H1 (cell line): ENCODE data around the gene GPC6. TPM values are rescaled to one million over a fixed set of nuclear protein-coding genes. Genes with fewer than 3 reads are reported as not detected.
A peak's percentile ranks its signal among the peaks of the same experiment; 100 is the strongest.

ENCODE experiments used
- CTCF ChIA-PET: fragments of 300-600 bp; sonication (Branson Sonifier 250); formaldehyde crosslinking; loops from one replicate; lab custom pipeline; 2021; ENCODE audit not compliant: partially characterized antibody; lab: Charles Lee
- POLR2A ChIA-PET: fragments of 300-600 bp; sonication (Branson Sonifier 250); formaldehyde crosslinking; loops from one replicate; lab custom pipeline; 2021; ENCODE audit warnings: inconsistent platforms; ENCODE audit not compliant: partially characterized antibody; lab: Charles Lee
- DNase-seq, 2 experiments: peaks; one replicate each; pipeline versions ENCODE4 v3.0.0 to v3.0.0-alpha.2; 2010 to 2022; ENCODE audit warnings: low spot score in 2 of 2, low read depth in 1 of 2, mixed read lengths in 1 of 2
- FAIRE-seq: peaks from 2 replicates; lab custom pipeline; 2011; peaks lifted over from hg19 to GRCh38; lab: Jason Lieb, UNC
- H2AFZ ChIP-seq: 2 replicates; pipeline ENCODE4 v1.8.1; 2012; ENCODE audit warnings: low read length, inconsistent platforms
- H2AK5ac ChIP-seq: 2 replicates; pipeline ENCODE4 v1.6.1; 2013; ENCODE audit warnings: low read depth, low read length
- H2BK120ac ChIP-seq: replicated peaks from 2 replicates; pipeline ENCODE3; 2013; ENCODE audit warnings: low read depth, low read length, inconsistent platforms
- H2BK12ac ChIP-seq: 2 replicates; pipeline ENCODE4 v1.6.1; 2013; ENCODE audit warnings: low read depth, low read length
- H2BK15ac ChIP-seq: 2 replicates; pipeline ENCODE4 v1.6.1; 2013; ENCODE audit warnings: low read length
- H2BK20ac ChIP-seq: 2 replicates; pipeline ENCODE4 v1.6.1; 2013; ENCODE audit warnings: low read length
- H2BK5ac ChIP-seq: 2 replicates; pipeline ENCODE4 v1.6.1; 2013; ENCODE audit warnings: low read depth, low read length
- H3K14ac ChIP-seq: 2 replicates; pipeline ENCODE4 v1.6.1; 2013; ENCODE audit warnings: inconsistent platforms; ENCODE audit not compliant: insufficient read length
- H3K18ac ChIP-seq: 2 replicates; pipeline ENCODE4 v1.6.1; 2013; ENCODE audit warnings: low read length; ENCODE audit errors: extremely low read depth
- H3K23ac ChIP-seq: 2 replicates; pipeline ENCODE4 v1.6.1; 2013; ENCODE audit warnings: inconsistent platforms; ENCODE audit not compliant: insufficient read length
- H3K23me2 ChIP-seq: 2 replicates; pipeline ENCODE4 v1.6.1; 2013; ENCODE audit warnings: low read depth, low read length
- H3K27ac ChIP-seq: 2 replicates; pipeline ENCODE4 v1.6.1; 2011; ENCODE audit warnings: low read depth, low read length, inconsistent platforms
- H3K27me3 ChIP-seq, 4 experiments: replicated peaks in 1 of 4; 1 replicate in 1 of 4; 2 replicates in 3 of 4; pipeline versions ENCODE4 v1.6.1 to v1.8.1; 2011 to 2013; ENCODE audit warnings: low read length in 3 of 4, mild to moderate bottlenecking in 3 of 4, inconsistent platforms in 2 of 4, mixed read lengths in 2 of 4, moderate library complexity in 1 of 4; ENCODE audit not compliant: control insufficient read depth in 3 of 4, insufficient read depth in 3 of 4; ENCODE audit errors: extremely low read depth in 1 of 4
- H3K36me3 ChIP-seq, 4 experiments: 2 replicates each; pipeline versions ENCODE4 v1.6.1 to v1.8.1; 2011 to 2013; ENCODE audit warnings: mild to moderate bottlenecking in 4 of 4, low read length in 3 of 4, moderate library complexity in 2 of 4, control low read depth in 1 of 4, inconsistent platforms in 1 of 4; ENCODE audit not compliant: insufficient read depth in 4 of 4, control insufficient read depth in 2 of 4
- H3K4ac ChIP-seq: replicated peaks from 2 replicates; pipeline ENCODE3; 2013; ENCODE audit warnings: low read length, low read depth, mixed read lengths, inconsistent platforms; ENCODE audit not compliant: insufficient read length
- H3K4me1 ChIP-seq, 4 experiments: replicated peaks in 1 of 4; 1 replicate in 1 of 4; 2 replicates in 3 of 4; pipeline versions ENCODE4 v1.6.1 to v1.8.1; 2011 to 2013; ENCODE audit warnings: low read length in 3 of 4, inconsistent platforms in 2 of 4, mixed read lengths in 1 of 4; ENCODE audit not compliant: insufficient read depth in 4 of 4, control insufficient read depth in 3 of 4
- H3K4me2 ChIP-seq, 2 experiments: 2 replicates each; pipeline versions ENCODE4 v1.6.1 to v1.8.1; 2011 to 2013; ENCODE audit warnings: low read depth in 2 of 2, low read length in 2 of 2, control low read depth in 1 of 2, inconsistent platforms in 1 of 2, mild to moderate bottlenecking in 1 of 2; ENCODE audit not compliant: insufficient read depth in 1 of 2
- H3K4me3 ChIP-seq, 4 experiments: fragments of 200-600, 300-600 bp in 1 of 4; sonication (generic), shearing (Covaris generic), sonication (Bioruptor Twin) in 1 of 4; 2 replicates each; pipeline versions ENCODE4 v1.5.1 to v1.8.1; 2011 to 2016; ENCODE audit warnings: low read length in 4 of 4, low read depth in 3 of 4, control low read depth in 2 of 4, inconsistent platforms in 2 of 4, mild to moderate bottlenecking in 2 of 4, mixed read lengths in 1 of 4, moderate library complexity in 1 of 4; ENCODE audit not compliant: insufficient read depth in 2 of 4; ENCODE audit errors: extremely low read depth in 1 of 4
- H3K56ac ChIP-seq: replicated peaks from 2 replicates; pipeline ENCODE3; 2013; ENCODE audit warnings: low read depth, mild to moderate bottlenecking, mixed read lengths, low read length, inconsistent platforms; ENCODE audit not compliant: insufficient read length
- H3K79me1 ChIP-seq: 2 replicates; pipeline ENCODE4 v1.6.1; 2013; ENCODE audit warnings: low read depth, low read length, control low read depth
- H3K79me2 ChIP-seq, 2 experiments: 2 replicates each; pipeline versions ENCODE4 v1.6.1 to v1.8.1; 2012 to 2013; ENCODE audit warnings: low read length in 2 of 2, mild to moderate bottlenecking in 2 of 2, inconsistent platforms in 1 of 2; ENCODE audit not compliant: insufficient read depth in 2 of 2, control insufficient read depth in 1 of 2
- H3K9ac ChIP-seq, 4 experiments: replicated peaks in 1 of 4; 1 replicate in 1 of 4; 2 replicates in 3 of 4; pipeline versions ENCODE4 v1.6.1 to v1.8.1; 2011 to 2013; ENCODE audit warnings: low read depth in 3 of 4, low read length in 3 of 4, control low read depth in 2 of 4, mild to moderate bottlenecking in 2 of 4, moderate library complexity in 2 of 4, inconsistent platforms in 1 of 4; ENCODE audit errors: extremely low read depth in 1 of 4
- H3K9me3 ChIP-seq, 2 experiments: 2 replicates each; pipeline versions ENCODE4 v1.6.1 to v1.8.1; 2012 to 2013; ENCODE audit warnings: mild to moderate bottlenecking in 2 of 2, moderate library complexity in 2 of 2, control low read depth in 1 of 2, inconsistent platforms in 1 of 2, low read depth in 1 of 2, low read length in 1 of 2, mixed read lengths in 1 of 2; ENCODE audit not compliant: insufficient read depth in 2 of 2
- H4K20me1 ChIP-seq, 2 experiments: replicated peaks in 1 of 2; 2 replicates each; pipeline versions ENCODE3 to v1.8.1; 2011 to 2013; ENCODE audit warnings: inconsistent platforms in 2 of 2, low read length in 2 of 2, mild to moderate bottlenecking in 1 of 2; ENCODE audit not compliant: insufficient read depth in 2 of 2, control insufficient read depth in 1 of 2
- H4K5ac ChIP-seq: 2 replicates; pipeline ENCODE4 v1.6.1; 2013; ENCODE audit warnings: low read length, low read depth, mixed read lengths, inconsistent platforms; ENCODE audit not compliant: insufficient read length
- H4K8ac ChIP-seq: 2 replicates; pipeline ENCODE4 v1.8.0; 2013; ENCODE audit warnings: mild to moderate bottlenecking, moderate library complexity, low read length, inconsistent platforms; ENCODE audit not compliant: insufficient read depth; ENCODE audit errors: extremely low read depth
- H4K91ac ChIP-seq: replicated peaks from 2 replicates; pipeline ENCODE3; 2013; ENCODE audit warnings: low read length, mixed read lengths, inconsistent platforms; ENCODE audit not compliant: insufficient read length
- CEBPB ChIP-seq: IDR thresholded peaks from 2 replicates; pipeline ENCODE4 v1.6.1; 2012; ENCODE audit warnings: low read depth, low read length
- SRF ChIP-seq: IDR thresholded peaks from 2 replicates; pipeline ENCODE4 v1.6.1; 2011; ENCODE audit warnings: mild to moderate bottlenecking, low read depth, low read length, moderate library complexity
- WGBS, 2 experiments: shearing (Covaris generic) in 1 of 2; methylation state at CpG; one replicate each; pipeline versions ENCODE4 v1.1.6 to v1.1.7; 2013 to 2015; ENCODE audit warnings: low lambda C conversion rate in 2 of 2, mixed read lengths in 2 of 2, inconsistent platforms in 1 of 2, low coverage in 1 of 2, missing lambda C conversion rate in 1 of 2; ENCODE audit not compliant: insufficient replicate concordance in 2 of 2, insufficient coverage in 1 of 2, insufficient read length in 1 of 2; ENCODE audit errors: extremely low coverage in 1 of 2, missing lambda C conversion rate in 1 of 2; 5-methylcytosine and 5-hydroxymethylcytosine counted together
- polyA plus RNA-seq, 7 experiments: library from polyadenylated mRNA; depleted of rRNA in 3 of 7; stranded (reverse) in 5 of 7; unstranded in 2 of 7; fragments of >200 nt in 5 of 7; fragments of 200-250 nt in 2 of 7; gene quantifications; 1 replicate in 5 of 7; 2 replicates in 1 of 7; 4 replicates in 1 of 7; pipeline versions ENCODE4 v1.2.1 to v1.2.3, GENCODE V29; 2011 to 2013; ENCODE audit warnings: missing spikeins in 2 of 7, mixed read lengths in 2 of 7
- total RNA-seq: library from RNA; stranded (reverse); fragmentation: NEBNext Ultra II Directional; extraction: Animal tissue kit (Norgen Biotek cat#: 25700); gene quantifications from 2 replicates; pipeline ENCODE4 v1.2.1, GENCODE V29; 2021

The GPC6 gene
- total and polyA plus RNA-seq, 2 of the 8 experiments (the other 6 are each of a cell fraction or from before 2014, with no cell fraction given) = 5.4 to 12.0 TPM

DNA sequence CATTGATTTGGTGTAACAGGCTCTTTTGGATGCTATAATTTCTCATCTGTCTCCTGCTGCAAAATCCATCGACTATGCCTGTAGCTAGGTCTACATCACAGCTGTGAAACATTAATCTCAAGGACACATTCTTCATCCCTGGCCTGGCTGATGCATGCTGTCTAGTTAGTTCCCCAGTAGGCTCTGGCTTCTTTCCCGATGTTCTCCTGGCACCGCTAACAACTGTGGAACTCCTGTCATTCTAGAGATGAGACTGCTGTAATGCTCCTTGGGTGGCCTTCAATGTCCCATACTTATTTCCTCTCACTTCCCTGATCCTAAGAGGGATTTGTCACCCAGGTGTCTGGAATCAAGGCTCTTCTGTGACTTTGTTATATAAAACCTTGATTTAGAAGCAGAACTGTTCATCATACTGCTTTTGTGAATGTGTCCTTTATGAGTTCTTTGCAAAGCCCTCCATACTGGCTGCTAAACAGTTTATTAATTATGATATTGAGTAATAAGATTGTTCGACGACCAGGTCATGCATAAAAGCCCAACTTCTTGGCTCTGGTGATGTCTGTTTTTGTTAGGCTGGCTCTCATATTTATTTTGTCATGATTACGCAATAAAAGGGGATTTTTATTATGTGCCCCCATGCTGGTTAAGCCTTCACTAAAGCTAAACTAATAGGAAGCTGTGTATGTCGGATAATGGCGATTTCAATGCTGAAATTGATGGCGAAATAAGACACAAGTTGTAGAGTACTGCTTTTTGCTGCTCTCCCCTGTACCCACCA is 1025.4 kb downstream of the GPC6 start:
- H3K27ac ChIP-seq = no peak overlapping the region
- H3K18ac ChIP-seq = no peak overlapping the region
- 79% methylated on average over 9 of the region's 9 CpGs; no CpG with 5 or more reads in 1 of the 2 experiments for WGBS, 2 experiments
- no peaks in the 10 kb centered on the region for H3K36me3 ChIP-seq
- FAIRE-seq (no peak), DNase-seq (no peak)
- H2BK5ac ChIP-seq = no peak overlapping the region
- H4K20me1 ChIP-seq = no peaks in the 10 kb centered on the region
- H3K4me1 ChIP-seq = no peaks in the 10 kb centered on the region
- H3K23me2 ChIP-seq = no peaks in the 10 kb centered on the region
- POLR2A ChIA-PET = no interaction called here
- no peak overlapping the region for H3K56ac ChIP-seq
- no peak overlapping the region for H4K91ac ChIP-seq
- H3K79me2 ChIP-seq = no peaks in the 10 kb centered on the region
- no peak overlapping the region for H3K4me3 ChIP-seq
- H3K23ac ChIP-seq = no peak overlapping the region
- no peak overlapping the region for H2BK120ac ChIP-seq
- H2AK5ac ChIP-seq = no peak overlapping the region
- no peak overlapping the region for H2BK15ac ChIP-seq
- H3K79me1 ChIP-seq = no peaks in the 10 kb centered on the region
- TF ChIP-seq SRF (no peak), CEBPB (peak; percentile 82; the same call in 1 of the 2 replicates)
- no peak overlapping the region for H3K4ac ChIP-seq
- no peak overlapping the region for H2BK12ac ChIP-seq
- no peak overlapping the region for H3K4me2 ChIP-seq
- no peak overlapping the region for H3K14ac ChIP-seq
- no peak overlapping the region for H4K8ac ChIP-seq
- H3K27me3 ChIP-seq = no peaks in the 10 kb centered on the region
- no peaks in the 10 kb centered on the region for H3K9me3 ChIP-seq
- CTCF ChIA-PET = interaction anchor here (0.8 kb wide), 1 partner anchor 15 kb away, joined by 3 read pairs; no protein-coding TSS in a partner anchor
- H4K5ac ChIP-seq = no peak overlapping the region
- H3K9ac ChIP-seq = no peak overlapping the region
- no peak overlapping the region for H2AFZ ChIP-seq
- no peak overlapping the region for H2BK20ac ChIP-seq
